ENCODE measurements around the gene CACNA2D1. TPM values are rescaled to one million over a fixed set of nuclear protein-coding genes. Genes with fewer than 3 reads are reported as not detected.

CACNA2D1 gene
- total and polyA plus RNA-seq, 9 of the 15 experiments (the other 6 are each of a cell fraction or from before 2014, with no cell fraction given), result 0.49 TPM; not detected in 8

- Histone ChIP-seq H3K9ac (ENCODE audit: insufficient read depth in 1 of 2, low read depth in 2 of 2, low read length in 2 of 2) (no peak overlapping the region), H3K4me2 (ENCODE audit: insufficient read depth, low read length) (no peak overlapping the region), H3K27ac (ENCODE audit: extremely low read depth, low read depth, low read length) (no peak overlapping the region), H3K4me3 (no peak overlapping the region), H3K27me3 (ENCODE audit: control insufficient read depth in 2 of 2, insufficient read depth in 2 of 2, low read length in 2 of 2) (no peaks in the 10 kb centered on the region), H3K79me2 (ENCODE audit: control insufficient read depth, insufficient read depth, low read length) (no peaks in the 10 kb centered on the region), H2AFZ (ENCODE audit: low read depth, low read length) (no peak overlapping the region), H3K36me3 (ENCODE audit: control insufficient read depth, insufficient read depth, low read length) (no peaks in the 10 kb centered on the region), H3K4me1 (replicated peaks in 1 of 2; ENCODE audit: control insufficient read depth in 2 of 2, insufficient read depth in 2 of 2, low read length in 2 of 2) (no peaks in the 10 kb centered on the region), H4K20me1 (replicated peaks; ENCODE audit: control insufficient read depth, insufficient read depth, low read length) (no peaks in the 10 kb centered on the region), H3K9me3 (replicated peaks; ENCODE audit: control insufficient read depth, insufficient read depth, low read depth, low read length) (no peaks in the 10 kb centered on the region), H3K9me1 (ENCODE audit: control insufficient read depth, insufficient read depth, low read length) (no peaks in the 10 kb centered on the region)
- no TSS peak for BruUV-seq (replicated peaks)
- no peak for FAIRE-seq
- no peak for TF ChIP-seq ZNF212 (CRISPR knock-in tag; IDR thresholded peaks at IDR 0.05)
- no peak for TF ChIP-seq NCOA4 (IDR thresholded peaks at IDR 0.05; ENCODE audit: partially characterized antibody)
- intact Hi-C loops (cut with micrococcal nuclease), result no loop called here
- no peak for ATAC-seq
- POLR2A ChIA-PET, result no interaction called here
- 0% methylated on average over 2 of the region's 2 CpGs for WGBS (ENCODE audit: insufficient coverage, low coverage, missing lambda C conversion rate)
- no peak for DNase-seq (ENCODE audit: extremely low read depth in 1 of 4, low spot score in 3 of 4)
- CTCF ChIA-PET (ENCODE audit: low intra/inter-chr PET ratio), result no interaction called here
- in situ Hi-C loops (cut with MboI), result no loop called here
Measured at GRCh38 chr7:82393840-82394220, 49.7 kb downstream of the CACNA2D1 start.

- WGBS (ENCODE audit: insufficient coverage, low coverage, missing lambda C conversion rate), result 0% methylated on average over 3 of the region's 4 CpGs
Measured at GRCh38 chr7:82393076-82393839, 50.3 kb downstream of the CACNA2D1 start.

More at GRCh38 chr7:82393076-82393839, 50.3 kb downstream of the CACNA2D1 start:
- Histone ChIP-seq H3K4me1 (replicated peaks in 1 of 2; ENCODE audit: control insufficient read depth in 2 of 2, insufficient read depth in 2 of 2, low read length in 2 of 2) (no peaks in the 10 kb centered on the region), H3K36me3 (ENCODE audit: control insufficient read depth, insufficient read depth, low read length) (no peaks in the 10 kb centered on the region), H2AFZ (ENCODE audit: low read depth, low read length) (no peak overlapping the region), H3K9me3 (replicated peaks; ENCODE audit: control insufficient read depth, insufficient read depth, low read depth, low read length) (no peaks in the 10 kb centered on the region), H3K9me1 (ENCODE audit: control insufficient read depth, insufficient read depth, low read length) (no peaks in the 10 kb centered on the region), H3K79me2 (ENCODE audit: control insufficient read depth, insufficient read depth, low read length) (no peaks in the 10 kb centered on the region), H3K4me2 (ENCODE audit: insufficient read depth, low read length) (no peak overlapping the region), H3K9ac (ENCODE audit: insufficient read depth in 1 of 2, low read depth in 2 of 2, low read length in 2 of 2) (no peak overlapping the region), H3K27me3 (ENCODE audit: control insufficient read depth in 2 of 2, insufficient read depth in 2 of 2, low read length in 2 of 2) (no peaks in the 10 kb centered on the region), H3K27ac (ENCODE audit: extremely low read depth, low read depth, low read length) (no peak overlapping the region), H3K4me3 (no peak overlapping the region), H4K20me1 (replicated peaks; ENCODE audit: control insufficient read depth, insufficient read depth, low read length) (no peaks in the 10 kb centered on the region)
- no TSS peak for BruUV-seq (replicated peaks)
- FAIRE-seq, result no peak
- intact Hi-C loops (cut with micrococcal nuclease) (no loop called here), in situ Hi-C loops (cut with MboI) (no loop called here)
- CTCF ChIA-PET (ENCODE audit: low intra/inter-chr PET ratio), result no interaction called here
- DNase-seq (ENCODE audit: extremely low read depth in 1 of 4, low spot score in 3 of 4), result no peak
- no peak for ATAC-seq
- POLR2A ChIA-PET, result no interaction called here
- TF ChIP-seq DIDO1 (tag; IDR thresholded peaks at IDR 0.05; ENCODE audit: low read depth) (no peak), NELFE (IDR thresholded peaks at IDR 0.05; ENCODE audit: insufficient read depth, insufficient read length) (no peak), MTA2 (IDR thresholded peaks at IDR 0.05; ENCODE audit: low read depth) (no peak), MXI1 (IDR thresholded peaks at IDR 0.05; ENCODE audit: low read depth, low read length) (no peak), TAF1 (IDR thresholded peaks at IDR 0.05; ENCODE audit: control insufficient read depth, extremely low read depth, insufficient read depth, low read length, severe bottlenecking) (no peak)

All from K562 (cell line).